Endodermal cell (in vitro differentiated cells): Measurements from ENCODE around the gene SLC66A2. TPM values are rescaled to one million over a fixed set of nuclear protein-coding genes. Genes with fewer than 3 reads are reported as not detected.

ENCODE experiments used
- DNase-seq: peaks from one replicate; pipeline ENCODE4 v3.0.0-alpha.2; 2017
- H3K27ac ChIP-seq: 2 replicates; pipeline ENCODE4 v1.5.1; 2013; ENCODE audit warnings: mild to moderate bottlenecking, low read depth, low read length, moderate library complexity
- H3K27me3 ChIP-seq: 2 replicates; pipeline ENCODE4 v1.6.1; 2013; ENCODE audit warnings: mild to moderate bottlenecking, low read length, moderate library complexity; ENCODE audit not compliant: insufficient read depth, control insufficient read depth, poor library complexity, severe bottlenecking
- H3K36me3 ChIP-seq: 2 replicates; pipeline ENCODE4 v1.7.0; 2013; ENCODE audit warnings: mild to moderate bottlenecking, low read length, moderate library complexity; ENCODE audit not compliant: control insufficient read depth, insufficient read depth
- H3K4me1 ChIP-seq: one replicate; pipeline ENCODE4 v1.7.0; 2013; ENCODE audit warnings: low read length; ENCODE audit not compliant: control insufficient read depth, insufficient read depth
- H3K4me3 ChIP-seq: 2 replicates; pipeline ENCODE4 v1.5.1; 2013; ENCODE audit warnings: mild to moderate bottlenecking, low read length, moderate library complexity
- H3K9ac ChIP-seq: 2 replicates; pipeline ENCODE4 v1.6.1; 2013; ENCODE audit warnings: mild to moderate bottlenecking, low read length, moderate library complexity; ENCODE audit not compliant: poor library complexity, severe bottlenecking; ENCODE audit errors: extremely low read depth
- H3K9me3 ChIP-seq: 2 replicates; pipeline ENCODE4 v1.6.1; 2013; ENCODE audit warnings: mild to moderate bottlenecking, low read length, moderate library complexity; ENCODE audit not compliant: control insufficient read depth
- H3K27ac Mint-ChIP-seq: 2 replicates; pipeline ENCODE4 v1.8.0; 2020; ENCODE audit warnings: mixed read lengths
- H3K27me3 Mint-ChIP-seq: 2 replicates; pipeline ENCODE4 v1.8.0; 2021; ENCODE audit warnings: mild to moderate bottlenecking, mixed read lengths; ENCODE audit not compliant: insufficient read depth
- H3K36me3 Mint-ChIP-seq: 2 replicates; pipeline ENCODE4 v1.8.0; 2020; ENCODE audit warnings: low read depth, mixed read lengths
- H3K4me1 Mint-ChIP-seq: 2 replicates; pipeline ENCODE4 v1.8.0; 2020; ENCODE audit warnings: mixed read lengths
- H3K4me3 Mint-ChIP-seq: 2 replicates; pipeline ENCODE4 v1.8.0; 2020; ENCODE audit warnings: mild to moderate bottlenecking, moderate library complexity, mixed read lengths
- H3K9me3 Mint-ChIP-seq: 2 replicates; pipeline ENCODE4 v1.8.0; 2020; ENCODE audit warnings: mild to moderate bottlenecking, mixed read lengths
- CTCF ChIP-seq: fragments of 200-600 bp; sonication (generic); conservative IDR thresholded peaks from 2 replicates; pipeline ENCODE4 v1.5.0; 2021; ENCODE audit warnings: antibody characterized with exemption, mild to moderate bottlenecking
- WGBS, 2 experiments: methylation state at CpG; one replicate each; pipeline versions ENCODE4 v1.1.5 to v1.1.7; 2013; ENCODE audit warnings: missing lambda C conversion rate in 2 of 2, mixed read lengths in 1 of 2; ENCODE audit not compliant: insufficient coverage in 1 of 2, insufficient read length in 1 of 2; 5-methylcytosine and 5-hydroxymethylcytosine counted together
- total RNA-seq, 2 donors: library from RNA; stranded (reverse); fragmentation: NEBNext Ultra II Directional in 1 of 2; extraction: Animal tissue kit (Norgen Biotek cat#: 25700) in 1 of 2; gene quantifications; 2 replicates in 1 of 2; 3 replicates in 1 of 2; pipeline ENCODE4 v1.2.1, GENCODE V29; 2021

SLC66A2 gene
- total RNA-seq, 2 donors from 2014 or later = 30.3 to 32.4 TPM

DNA sequence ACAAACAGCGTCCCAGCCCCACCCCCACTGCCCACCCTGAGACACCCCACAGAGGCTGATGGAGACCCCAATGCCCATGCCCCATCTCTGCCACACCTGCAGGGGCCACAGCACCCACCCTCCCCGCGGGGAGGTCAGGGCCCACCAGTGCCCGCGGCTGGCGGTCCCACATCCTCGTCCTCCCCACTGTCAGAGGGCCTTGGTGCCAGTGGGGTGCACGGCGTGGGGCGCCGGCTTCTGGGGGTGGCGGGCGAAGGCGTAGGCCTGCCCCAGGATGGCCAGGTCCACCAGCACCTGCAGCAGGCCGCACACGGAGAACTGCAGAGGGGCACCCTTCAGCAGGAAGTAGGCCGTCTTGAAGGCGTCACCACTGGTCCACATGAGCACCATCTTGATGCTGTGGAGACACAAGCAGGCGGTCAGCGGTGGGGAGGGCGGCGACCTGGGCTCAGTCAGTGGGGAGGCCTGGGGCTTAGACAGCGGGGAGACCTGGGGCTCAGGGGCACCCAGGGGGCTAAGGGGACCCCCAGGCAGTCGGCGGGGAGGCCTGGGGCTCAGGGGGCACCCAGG, 47.6 kb downstream of the SLC66A2 start:
- no peaks in the 10 kb centered on the region for H3K4me1 Mint-ChIP-seq
- Histone ChIP-seq H3K4me1 (no peaks in the 10 kb centered on the region), H3K27ac (no peak overlapping the region), H3K27me3 (no peaks in the 10 kb centered on the region), H3K4me3 (no peak overlapping the region), H3K36me3 (peaks cover 16% of the 10 kb centered on the region), H3K9me3 (no peaks in the 10 kb centered on the region), H3K9ac (no peak overlapping the region)
- 88 to 96% methylated on average over 17 to 25 of the region's 25 CpGs for WGBS, 2 experiments
- peaks cover 13% of the 10 kb centered on the region for H3K9me3 Mint-ChIP-seq
- H3K27me3 Mint-ChIP-seq = peaks cover 2% of the 10 kb centered on the region
- no peak overlapping the region for H3K27ac Mint-ChIP-seq
- DNase-seq = no peak
- H3K4me3 Mint-ChIP-seq = no peak overlapping the region
- peaks cover 37% of the 10 kb centered on the region for H3K36me3 Mint-ChIP-seq
- no peak for TF ChIP-seq CTCF

DNA sequence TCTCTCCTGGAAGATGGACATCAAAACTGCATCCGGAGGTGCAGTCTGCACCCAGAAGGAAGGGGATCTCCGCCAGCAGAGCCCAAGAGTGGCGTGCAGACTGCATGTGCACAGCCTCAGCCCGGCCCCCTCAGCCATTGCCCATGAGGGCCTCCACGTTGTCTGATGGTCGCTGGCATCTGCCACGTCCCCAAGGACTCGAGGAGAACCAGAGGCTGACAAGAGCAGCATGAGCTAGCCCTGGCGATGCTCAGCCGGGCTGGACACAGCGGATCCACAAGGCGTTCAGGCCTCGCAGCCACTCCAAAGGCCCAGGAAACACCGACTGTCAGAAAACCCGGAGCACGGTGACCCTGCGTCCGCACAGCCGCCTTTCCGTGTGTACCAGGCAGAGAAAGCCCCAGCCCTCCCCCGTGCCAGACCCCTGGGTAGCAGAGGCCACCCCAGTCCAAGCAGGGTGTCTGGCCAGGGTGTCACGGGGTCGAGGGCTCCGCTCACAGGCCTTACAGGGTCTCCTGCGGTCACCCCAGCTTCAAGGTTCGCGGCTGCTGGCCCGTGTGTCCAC, 48.3 kb downstream of the SLC66A2 start:
- H3K27ac Mint-ChIP-seq = no peak overlapping the region
- peak; percentile 35 for DNase-seq
- peaks cover 2% of the 10 kb centered on the region for H3K27me3 Mint-ChIP-seq
- peaks cover 32% of the 10 kb centered on the region for H3K36me3 Mint-ChIP-seq
- Histone ChIP-seq H3K36me3 (peaks cover 10% of the 10 kb centered on the region), H3K27me3 (no peaks in the 10 kb centered on the region), H3K4me3 (no peak overlapping the region), H3K27ac (no peak overlapping the region), H3K4me1 (no peaks in the 10 kb centered on the region), H3K9me3 (peaks cover 6% of the 10 kb centered on the region), H3K9ac (no peak overlapping the region)
- H3K4me1 Mint-ChIP-seq = no peaks in the 10 kb centered on the region
- 94 to 95% methylated on average over 22 to 28 of the region's 28 CpGs for WGBS, 2 experiments
- no peak overlapping the region for H3K4me3 Mint-ChIP-seq
- TF ChIP-seq CTCF = no peak
- H3K9me3 Mint-ChIP-seq = peaks cover 16% of the 10 kb centered on the region

- Histone ChIP-seq H3K4me1 (no peaks in the 10 kb centered on the region), H3K27ac (no peak overlapping the region), H3K4me3 (no peak overlapping the region), H3K27me3 (no peaks in the 10 kb centered on the region), H3K9ac (no peak overlapping the region), H3K9me3 (peaks cover 11% of the 10 kb centered on the region), H3K36me3 (peaks cover 9% of the 10 kb centered on the region)
- DNase-seq = no peak
- Mint-ChIP-seq H3K4me3 (no peak overlapping the region), H3K4me1 (no peaks in the 10 kb centered on the region), H3K9me3 (peaks cover 22% of the 10 kb centered on the region), H3K36me3 (peaks cover 28% of the 10 kb centered on the region), H3K27ac (no peak overlapping the region), H3K27me3 (peaks cover 6% of the 10 kb centered on the region)
- WGBS, 2 experiments = 95 to 99% methylated on average over 13 to 20 of the region's 20 CpGs
- no peak for TF ChIP-seq CTCF
These were observed 48.8 kb downstream of the SLC66A2 start for GRCh38 chr18:79902640-79903039.
